Measurements from ENCODE around the gene ARAF.

GRCh38 chrX:47518144-47518543 is 42.9 kb upstream of the ARAF start:
- TF ChIP-seq CTCF (conservative IDR thresholded peaks at IDR 0.05 in 1 of 2, IDR thresholded peaks at IDR 0.05 in 1 of 2; ENCODE audit: low read depth in 1 of 2, low read length in 2 of 2): no peak
- TF ChIP-seq EZH2 (IDR thresholded peaks at IDR 0.05; ENCODE audit: low read length, missing control alignments): no peak

All from fibroblast of lung (primary cell).